Stimulated activated CD4-positive, alpha-beta T cell treated with anti-CD3 and anti-CD28 coated beads, Interleukin-4, amount 100 ng/mL, for 4 hours (primary cell): Measurements from ENCODE around the gene NR5A2.

Source experiments
- DNase-seq, 2 experiments: peaks; one replicate each; pipeline ENCODE4 v3.0.0-alpha.2; 2020

NR5A2 gene

DNA sequence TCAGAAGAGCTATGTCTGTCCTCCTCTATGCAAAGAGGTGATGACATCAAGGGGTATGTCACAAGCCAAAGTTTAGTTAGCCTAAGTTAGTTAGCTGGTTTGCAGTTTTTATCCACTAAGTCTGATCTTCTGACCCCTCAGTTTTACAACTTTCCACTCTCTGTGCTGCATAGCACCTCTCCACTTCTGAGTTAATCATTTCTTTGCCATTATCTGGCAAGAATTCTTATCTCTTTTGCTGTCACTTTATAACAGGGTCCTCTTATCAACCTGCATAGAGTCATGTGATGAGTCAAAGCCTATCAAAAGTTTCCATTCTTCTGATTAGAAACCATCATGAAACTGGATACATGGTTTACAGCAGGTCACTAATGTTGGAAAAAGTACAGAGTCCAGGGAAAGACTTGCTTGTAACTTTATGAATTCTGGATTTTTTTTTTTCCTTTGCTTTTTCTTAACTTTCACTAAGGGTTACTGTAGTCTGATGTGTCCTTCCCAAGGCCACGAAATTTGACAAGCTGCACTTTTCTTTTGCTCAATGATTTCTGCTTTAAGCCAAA is at the start of gene NR5A2:
TSS of gene NR5A2 (plus strand) at position 447 of the 560 bp plus-strand sequence. CDS start 138 bp downstream, outside the sequence.
- no peak for DNase-seq

- no peak for DNase-seq
Observed at GRCh38 chr1:199978408-199978940, 49.0 kb upstream of the NR5A2 start.

- DNase-seq, result no peak
Observed at GRCh38 chr1:199979071-199979470, 48.4 kb upstream of the NR5A2 start.

DNA sequence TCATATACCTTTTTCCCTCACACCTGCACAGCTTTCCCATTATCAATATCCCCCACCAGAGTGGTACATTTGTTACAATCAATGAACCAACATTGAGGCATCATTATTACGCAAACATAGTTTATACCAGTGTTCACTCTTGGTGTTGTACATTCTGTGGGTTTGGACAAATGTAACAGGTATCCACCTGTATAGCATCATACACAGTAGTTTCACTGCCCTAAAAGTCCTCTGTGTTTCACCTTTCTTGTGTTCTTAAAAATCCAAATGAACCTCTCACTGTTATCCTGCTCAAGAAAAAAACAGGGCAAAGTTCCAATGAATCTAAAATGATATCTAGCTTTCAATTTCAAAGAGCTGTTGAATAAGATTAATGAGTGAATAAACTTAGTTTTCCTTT is 45.9 kb upstream of the NR5A2 start:
- DNase-seq, result no peak

- no peak for DNase-seq
Observed at GRCh38 chr1:199982606-199983005, 44.9 kb upstream of the NR5A2 start.

- DNase-seq, result no peak
Observed at GRCh38 chr1:199983531-199983930, 44.0 kb upstream of the NR5A2 start.

GRCh38 chr1:199995096-199995685 is 32.3 kb upstream of the NR5A2 start:
- DNase-seq, result no peak

GRCh38 chr1:200005165-200005564 is 22.3 kb upstream of the NR5A2 start:
- no peak for DNase-seq

- DNase-seq, result no peak
Observed at GRCh38 chr1:200006711-200007110, 20.8 kb upstream of the NR5A2 start.

GRCh38 chr1:200015811-200016210 is 11.7 kb upstream of the NR5A2 start:
- no peak for DNase-seq

DNA sequence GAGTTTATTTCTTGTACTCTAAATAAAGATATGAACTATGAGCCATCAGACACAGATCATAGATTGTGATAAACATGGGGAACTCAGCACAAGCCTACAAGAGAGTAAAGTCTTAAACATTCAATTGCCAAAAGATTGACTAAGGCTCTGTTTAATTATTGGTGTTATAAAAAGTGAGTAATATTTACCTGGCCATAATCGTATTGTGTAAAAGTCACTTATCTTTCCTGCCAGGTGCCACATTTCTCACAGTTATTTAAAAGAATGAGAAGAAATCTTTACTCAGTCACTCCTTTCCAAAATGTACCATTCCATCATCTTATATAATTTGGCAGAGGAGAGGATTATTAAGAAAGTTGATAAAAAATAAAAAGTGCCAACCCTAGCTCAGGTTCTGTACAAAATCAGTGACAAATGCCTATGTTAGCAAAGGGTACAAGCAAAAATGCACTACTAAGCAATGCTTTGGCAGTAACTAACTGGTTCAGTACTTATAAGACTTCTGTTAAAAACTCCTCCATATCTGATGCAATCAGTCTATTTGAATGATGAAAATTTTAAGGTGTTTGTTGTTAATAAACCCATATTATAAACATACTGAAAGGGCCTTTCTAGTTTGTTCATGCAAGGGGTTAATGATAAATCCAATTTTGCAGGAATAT is 5.8 kb upstream of the NR5A2 start:
- DNase-seq, result no peak

DNA sequence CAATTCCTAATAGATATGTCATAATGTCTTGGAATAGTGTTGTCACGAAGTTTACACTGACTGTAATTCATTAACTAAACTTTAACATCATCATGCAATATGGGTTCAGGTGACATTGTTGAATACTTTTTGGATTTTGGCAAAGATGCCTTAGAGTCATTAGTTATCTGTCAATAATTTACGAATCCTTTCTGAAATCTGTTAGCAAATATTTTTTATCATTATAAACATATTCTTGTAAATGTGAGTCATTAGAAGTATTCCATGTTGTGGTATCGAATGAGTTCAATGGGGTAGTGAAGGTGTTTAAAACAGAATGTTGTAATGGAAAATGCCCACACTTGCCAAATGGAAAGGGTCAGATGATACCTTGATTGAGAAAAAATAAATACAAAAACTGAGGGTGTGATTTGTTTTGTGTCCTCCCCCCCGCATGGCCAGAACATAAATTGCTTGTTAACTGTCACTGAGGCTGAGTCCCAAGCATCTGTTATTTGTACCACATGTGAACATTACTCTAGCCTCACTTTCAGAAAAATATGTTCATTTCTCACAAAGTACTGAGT is 5.2 kb upstream of the NR5A2 start:
- no peak for DNase-seq

DNA sequence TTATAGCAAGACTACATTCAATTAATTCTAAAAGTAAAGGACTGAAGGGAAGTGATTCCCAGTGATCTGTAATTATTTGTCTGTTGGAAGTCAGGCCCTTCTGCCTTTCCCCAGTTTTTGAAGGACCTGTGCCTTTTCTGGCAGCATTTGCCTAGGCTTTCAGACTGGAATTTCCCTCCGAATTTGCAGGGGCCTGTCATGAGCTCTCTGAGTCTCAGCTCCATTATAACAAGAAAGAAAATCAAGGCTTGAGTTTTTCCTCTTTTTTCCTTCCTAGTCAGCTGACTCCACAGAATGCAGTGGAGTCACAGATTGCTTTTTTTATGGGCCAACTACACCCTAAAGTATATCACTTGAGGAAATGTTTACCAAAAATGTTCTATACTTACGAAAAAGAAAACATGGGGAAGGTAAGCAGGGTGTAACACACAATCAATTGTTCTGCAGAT is 1.1 kb downstream of the NR5A2 start:
- no peak for DNase-seq

DNA sequence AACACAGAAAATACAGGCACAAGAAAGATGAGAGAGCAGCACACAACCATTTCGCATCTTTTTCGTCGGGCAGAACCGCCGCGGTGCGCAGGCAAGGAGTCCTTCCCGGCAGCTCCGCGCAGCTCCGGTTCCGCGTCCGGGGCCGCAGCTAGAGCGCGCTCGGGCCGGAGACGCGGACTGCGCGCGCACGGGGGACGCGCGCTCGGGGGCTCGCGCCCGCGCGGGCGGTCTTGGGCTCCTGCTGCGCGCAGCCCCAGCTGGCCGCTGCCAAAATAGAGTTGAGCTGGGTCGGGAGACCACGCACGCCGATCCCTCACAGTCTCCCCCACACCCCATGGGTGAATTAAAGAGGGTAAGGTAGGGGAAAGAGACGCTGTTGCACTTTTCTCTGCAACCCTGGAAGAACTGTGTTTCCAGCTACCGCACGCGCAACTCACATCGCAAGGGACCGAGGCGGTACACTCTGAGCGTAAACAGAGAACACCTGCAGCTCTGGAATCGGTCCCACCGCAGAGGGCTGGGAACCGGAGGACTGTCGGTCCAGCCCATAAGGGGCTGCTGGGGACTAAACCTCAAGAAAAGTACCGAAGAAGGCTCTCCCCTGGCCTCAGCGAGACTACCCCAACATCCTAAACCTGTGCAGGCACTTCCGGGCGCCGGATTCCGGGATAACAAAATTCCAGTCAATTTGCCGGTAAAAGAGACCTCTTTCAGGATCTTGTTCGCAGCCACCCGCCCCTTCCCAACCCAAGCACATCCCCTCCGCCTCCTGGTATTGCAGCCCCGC is 1.7 kb downstream of the NR5A2 start:
- DNase-seq, result no peak

DNA sequence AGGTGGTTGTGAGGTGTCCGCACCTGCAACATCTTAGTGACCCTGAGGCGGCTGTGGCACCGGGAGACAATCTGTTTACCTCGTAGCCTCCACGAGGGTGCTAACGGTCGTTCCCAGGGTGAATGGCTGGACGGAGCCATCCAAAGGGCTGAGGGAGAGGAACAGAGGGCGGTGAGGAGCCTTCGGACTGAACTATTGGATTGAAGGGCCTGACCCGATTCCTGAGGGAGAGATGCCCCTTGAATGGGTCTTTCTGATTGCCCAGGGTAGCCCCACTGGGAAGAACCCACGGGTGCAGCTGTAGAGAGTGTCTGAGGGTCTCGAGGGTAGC is 2.3 kb downstream of the NR5A2 start:
- no peak for DNase-seq

GRCh38 chr1:200030791-200031190 is 3.3 kb downstream of the NR5A2 start:
- no peak for DNase-seq

DNA sequence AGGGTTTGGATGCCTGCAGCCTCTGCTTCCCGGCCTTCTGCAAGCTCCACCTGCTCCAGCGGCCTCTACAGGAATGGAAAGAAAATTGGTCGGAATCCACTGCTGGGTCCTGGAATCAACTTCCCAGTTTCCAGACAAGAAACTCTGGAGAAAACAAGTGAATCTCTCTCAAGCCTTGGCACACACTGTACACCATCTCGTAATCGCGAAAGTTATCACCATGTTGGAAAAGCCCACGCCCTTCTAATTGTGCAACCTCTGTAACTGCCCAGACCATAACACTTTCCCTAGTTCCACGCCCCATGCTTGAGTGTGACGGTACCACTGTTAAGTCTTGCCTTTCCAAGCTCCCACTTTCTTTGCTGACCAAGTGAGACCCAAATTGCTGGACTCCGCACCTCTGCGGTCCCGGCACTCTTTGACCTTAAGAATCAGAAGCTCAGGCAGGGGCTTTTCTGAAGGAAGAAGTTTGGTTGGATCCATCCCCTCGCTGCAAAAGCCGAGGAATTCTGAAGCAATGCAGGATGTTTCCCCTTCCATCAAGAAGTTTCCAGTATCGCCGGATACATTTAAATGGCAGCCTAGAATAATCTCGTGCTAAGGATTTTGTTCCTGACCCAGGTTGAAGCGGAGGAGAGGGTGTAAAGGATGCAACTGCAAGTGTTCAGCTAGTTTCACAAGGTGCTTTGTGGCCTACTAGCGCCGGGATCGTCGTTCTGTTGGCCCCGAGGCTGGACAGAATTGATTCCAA is 6.2 kb downstream of the NR5A2 start:
- DNase-seq, result no peak

GRCh38 chr1:200034262-200034557 is 6.7 kb downstream of the NR5A2 start:
- DNase-seq, result no peak

DNA sequence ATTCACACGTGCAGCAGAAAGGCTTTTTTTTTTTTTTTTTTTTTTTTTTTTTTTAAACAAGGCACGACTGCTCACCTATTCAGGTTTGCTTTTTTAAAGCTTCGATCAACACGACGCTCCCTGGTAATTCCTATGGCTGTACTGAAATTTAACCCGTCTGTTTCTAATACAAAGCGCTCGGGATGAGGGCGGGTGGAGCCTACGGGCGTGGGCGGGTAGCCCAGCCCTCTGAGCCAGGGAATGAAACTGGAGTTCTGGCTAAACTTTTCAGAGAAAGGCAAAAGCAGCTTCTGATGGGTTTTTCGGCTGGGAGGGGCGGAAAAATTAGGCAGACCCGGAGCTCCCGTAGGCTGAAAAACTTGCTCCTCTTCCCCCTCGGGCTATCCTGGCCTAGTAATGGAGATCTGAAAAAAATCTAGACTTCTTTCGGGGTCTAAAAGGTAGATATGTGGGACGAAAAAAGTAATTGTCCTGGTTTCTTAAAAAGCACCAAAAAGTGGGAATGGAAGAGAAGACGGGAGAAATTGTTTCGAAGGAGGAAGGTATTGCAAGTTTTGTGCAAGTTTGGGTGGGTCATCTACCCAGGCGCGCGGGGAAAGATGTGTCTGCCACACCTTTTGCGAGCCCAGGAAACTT is 7.4 kb downstream of the NR5A2 start:
- DNase-seq, result no peak

DNA sequence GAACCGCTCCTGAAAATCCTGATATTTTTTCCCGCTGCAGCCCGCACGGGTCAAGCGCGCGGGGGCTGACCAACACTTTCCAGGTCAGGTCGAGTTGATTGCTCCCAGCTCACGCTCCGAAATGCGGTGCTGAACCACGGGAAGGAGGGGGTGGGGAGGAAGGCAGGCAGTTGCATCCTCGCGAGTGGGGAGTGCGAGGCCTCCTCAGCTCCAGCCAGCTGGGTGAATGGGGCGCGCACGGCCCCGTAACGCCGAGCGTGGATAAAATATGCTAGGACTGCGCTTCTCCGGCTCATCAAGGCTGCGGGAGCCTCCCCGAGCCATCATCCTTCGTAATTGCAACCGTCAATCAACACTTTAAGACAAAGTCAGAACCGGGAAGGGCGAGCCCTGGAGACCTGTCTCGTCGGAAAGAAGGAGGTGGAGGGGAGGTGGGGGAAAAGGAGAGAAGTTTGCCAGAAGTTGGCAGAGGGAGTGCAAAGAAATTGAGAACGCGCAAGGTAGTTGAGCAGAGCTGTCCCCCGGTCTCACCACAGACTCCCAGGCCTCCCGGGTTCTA is 8.0 kb downstream of the NR5A2 start:
- no peak for DNase-seq

DNA sequence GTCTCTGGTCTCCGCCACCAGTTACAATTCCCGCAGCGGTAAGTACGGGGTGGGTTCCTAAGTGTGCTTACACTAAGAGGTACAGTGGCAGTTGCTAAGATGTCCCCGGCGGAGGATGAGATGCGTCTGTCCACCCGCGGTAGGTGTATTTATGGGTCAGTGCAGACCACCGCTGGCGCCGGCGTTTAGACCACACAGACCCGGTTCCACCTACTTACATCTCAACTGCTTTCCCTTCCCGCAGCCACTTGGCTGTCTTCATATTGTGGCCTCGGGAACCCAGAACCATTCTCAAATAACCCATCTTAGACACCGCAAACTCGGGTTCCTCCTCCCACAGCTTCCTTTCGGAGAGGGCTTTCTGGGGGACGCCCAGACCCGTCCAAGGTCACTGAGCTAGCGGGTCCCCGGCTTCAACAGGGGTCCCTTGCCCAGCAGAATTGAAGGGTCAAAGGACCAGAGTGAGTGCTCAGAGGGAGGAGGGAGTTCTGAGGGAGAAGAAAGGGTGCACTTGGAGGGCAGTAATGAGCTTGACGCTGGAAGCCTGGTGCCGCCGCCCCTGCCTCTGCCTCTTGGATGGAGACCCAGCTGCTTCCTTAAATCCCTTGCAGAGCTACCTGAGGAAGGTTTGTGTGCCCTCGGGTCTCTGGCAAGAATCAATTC is 8.6 kb downstream of the NR5A2 start:
- no peak for DNase-seq
